HepG2 (cell line): ENCODE measurements around the gene SYNE1. TPM values are rescaled to one million over a fixed set of nuclear protein-coding genes. Genes with fewer than 3 reads are reported as not detected.

Source experiments
- FOSL2 ChIP-seq: sonication (generic); formaldehyde crosslinking; IDR thresholded peaks from 2 replicates; pipeline ENCODE4 v1.4.0; 2020; ENCODE audit warnings: missing genetic modification reagents
- GATAD2A ChIP-seq: IDR thresholded peaks from 2 replicates; pipeline ENCODE4 v1.6.1; 2016
- IRF2 ChIP-seq: IDR thresholded peaks from 2 replicates; pipeline ENCODE4 v1.6.1; 2018; ENCODE audit warnings: missing genetic modification reagents, missing compliant biosample characterization
- NFIB ChIP-seq: sonication (generic); formaldehyde crosslinking; IDR thresholded peaks from 2 replicates; pipeline ENCODE4 v1.9.0; 2021; ENCODE audit warnings: missing genetic modification reagents, mild to moderate bottlenecking, borderline replicate concordance
- PITX1 ChIP-seq: sonication (generic); formaldehyde crosslinking; IDR thresholded peaks from 2 replicates; pipeline ENCODE4 v1.5.1; 2020; ENCODE audit warnings: mild to moderate bottlenecking, missing genetic modification reagents
- SRY ChIP-seq: sonication (generic); formaldehyde crosslinking; IDR thresholded peaks from 2 replicates; pipeline ENCODE4 v1.8.0; 2022; ENCODE audit warnings: mild to moderate bottlenecking, missing genetic modification reagents
- TBP ChIP-seq: sonication (generic); formaldehyde crosslinking; IDR thresholded peaks from 2 replicates; pipeline ENCODE4 v1.5.0; 2020; ENCODE audit warnings: missing genetic modification reagents
- ZBTB7B ChIP-seq: sonication (generic); formaldehyde crosslinking; IDR thresholded peaks from 2 replicates; pipeline ENCODE4 v1.4.0; 2020; ENCODE audit warnings: missing genetic modification reagents
- ZNF124 ChIP-seq: sonication (generic); formaldehyde crosslinking; IDR thresholded peaks from 2 replicates; pipeline ENCODE4 v1.4.0; 2020; ENCODE audit warnings: missing genetic modification reagents
- ZNF646 ChIP-seq: sonication (generic); formaldehyde crosslinking; IDR thresholded peaks from 2 replicates; pipeline ENCODE4 v1.9.0; 2021; ENCODE audit warnings: mild to moderate bottlenecking, missing genetic modification reagents
- polyA plus RNA-seq, 8 experiments: library from polyadenylated mRNA; depleted of rRNA in 3 of 8; stranded (reverse) in 7 of 8; unstranded in 1 of 8; fragments of >200 nt; fragmentation: Illumina TruSeq in 4 of 8; extraction: Trizol in 4 of 8; gene quantifications; 2 replicates each; pipeline versions ENCODE4 v1.2.1 to v1.2.3, GENCODE V29; 2011 to 2016; ENCODE audit warnings: low read depth in 4 of 8, missing spikeins in 1 of 8, mixed read lengths in 1 of 8; ENCODE audit not compliant: insufficient read depth in 1 of 8
- total RNA-seq, 5 experiments: library from RNA; depleted of rRNA; stranded (reverse); fragments of >200 nt; fragmentation: Illumina TruSeq; extraction: Trizol; gene quantifications; 2 replicates each; pipeline ENCODE4 v1.2.3, GENCODE V29; 2016; ENCODE audit warnings: low read depth in 1 of 5
- TF ChIP-seq, protein P1 (sequence below): sonication (generic); formaldehyde crosslinking; IDR thresholded peaks from 2 replicates; pipeline ENCODE4 v1.5.0; 2020; ENCODE audit warnings: mild to moderate bottlenecking, low read depth, missing genetic modification reagents, borderline replicate concordance
- TF ChIP-seq, protein P2 (sequence below): sonication (generic); formaldehyde crosslinking; IDR thresholded peaks from 2 replicates; pipeline ENCODE4 v1.4.0; 2020; ENCODE audit warnings: missing genetic modification reagents, mild to moderate bottlenecking, borderline replicate concordance

The SYNE1 gene
- total and polyA plus RNA-seq, 2 of the 13 experiments (the other 11 are each of a cell fraction or from before 2014, with no cell fraction given): 5.5 to 15.9 TPM

DNA sequence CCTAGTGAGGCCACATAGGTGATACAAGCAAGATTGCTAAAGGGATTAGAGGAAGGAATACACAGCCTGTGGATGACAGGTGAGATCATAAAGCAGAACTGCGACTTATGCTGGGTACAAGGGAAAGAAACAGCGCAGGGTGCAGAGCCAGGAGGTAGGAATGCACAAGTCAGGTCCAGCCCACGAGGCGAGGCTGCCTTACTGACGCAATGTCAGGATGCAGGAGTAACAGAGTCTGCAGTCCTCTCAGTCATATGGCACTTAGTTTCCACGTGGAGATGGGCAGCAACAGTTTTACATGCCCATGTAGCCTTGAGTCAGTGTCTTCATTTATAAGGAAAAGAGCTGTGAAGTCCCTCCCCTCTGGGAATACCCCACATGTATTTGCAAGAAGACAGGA is 210.9 kb downstream of the SYNE1 start (continued):
- TF ChIP-seq ZNF646 (CRISPR knock-in tag) (no peak), NFIB (CRISPR knock-in tag) (no peak), FOSL2 (CRISPR knock-in tag) (no peak), IRF2 (CRISPR knock-in tag) (no peak), GATAD2A (no peak), PITX1 (no peak), ZNF124 (CRISPR knock-in tag) (no peak), SRY (no peak), TBP (CRISPR knock-in tag) (no peak), ZBTB7B (CRISPR knock-in tag) (no peak)
- TF ChIP-seq, protein P1, sequence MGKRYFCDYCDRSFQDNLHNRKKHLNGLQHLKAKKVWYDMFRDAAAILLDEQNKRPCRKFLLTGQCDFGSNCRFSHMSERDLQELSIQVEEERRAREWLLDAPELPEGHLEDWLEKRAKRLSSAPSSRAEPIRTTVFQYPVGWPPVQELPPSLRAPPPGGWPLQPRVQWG (CRISPR knock-in tag): no peak
- TF ChIP-seq, protein P2, sequence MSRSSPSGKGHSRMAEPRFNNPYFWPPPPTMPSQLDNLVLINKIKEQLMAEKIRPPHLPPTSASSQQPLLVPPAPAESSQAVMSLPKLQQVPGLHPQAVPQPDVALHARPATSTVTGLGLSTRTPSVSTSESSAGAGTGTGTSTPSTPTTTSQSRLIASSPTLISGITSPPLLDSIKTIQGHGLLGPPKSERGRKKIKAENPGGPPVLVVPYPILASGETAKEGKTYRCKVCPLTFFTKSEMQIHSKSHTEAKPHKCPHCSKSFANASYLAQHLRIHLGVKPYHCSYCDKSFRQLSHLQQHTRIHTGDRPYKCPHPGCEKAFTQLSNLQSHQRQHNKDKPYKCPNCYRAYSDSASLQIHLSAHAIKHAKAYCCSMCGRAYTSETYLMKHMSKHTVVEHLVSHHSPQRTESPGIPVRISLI (CRISPR knock-in tag): no peak
